Skeletal muscle satellite cell (primary cell): ENCODE data around the gene PLEKHA4. TPM values are rescaled to one million over a fixed set of nuclear protein-coding genes. Genes with fewer than 3 reads are reported as not detected.
"Not testable (repeated sequence)": the region's sequence is repeated elsewhere in the genome, so short reads cannot be mapped to it uniquely, and the experiment has no call there.

Experiments used
- H3K27me3 ChIP-seq: 2 replicates; pipeline ENCODE4 v1.7.0; 2013; ENCODE audit warnings: low read length; ENCODE audit not compliant: control insufficient read depth, insufficient read depth
- H3K36me3 ChIP-seq: 2 replicates; pipeline ENCODE4 v1.7.0; 2013; ENCODE audit warnings: mild to moderate bottlenecking, control low read depth, low read length; ENCODE audit not compliant: insufficient read depth
- H3K4me1 ChIP-seq: 2 replicates; pipeline ENCODE4 v1.7.0; 2013; ENCODE audit warnings: low read length; ENCODE audit not compliant: control insufficient read depth, insufficient read depth
- H3K4me2 ChIP-seq: 2 replicates; pipeline ENCODE4 v1.7.0; 2013; ENCODE audit warnings: mild to moderate bottlenecking, low read length
- H3K4me3 ChIP-seq: 2 replicates; pipeline ENCODE4 v1.7.0; 2013; ENCODE audit warnings: low read length
- H3K9ac ChIP-seq: 2 replicates; pipeline ENCODE4 v1.7.0; 2013; ENCODE audit warnings: mild to moderate bottlenecking, low read depth, low read length, moderate library complexity
- H3K9me3 ChIP-seq: replicated peaks from 2 replicates; pipeline ENCODE4 v1.7.0; 2013; ENCODE audit warnings: mild to moderate bottlenecking, control low read depth, low read length
- total RNA-seq: library from RNA; depleted of rRNA; stranded (reverse); fragments of >200 nt; gene quantifications from 2 replicates; pipeline ENCODE4 v1.2.3, GENCODE V29; 2012; rRNA removed

The PLEKHA4 gene, protein sequence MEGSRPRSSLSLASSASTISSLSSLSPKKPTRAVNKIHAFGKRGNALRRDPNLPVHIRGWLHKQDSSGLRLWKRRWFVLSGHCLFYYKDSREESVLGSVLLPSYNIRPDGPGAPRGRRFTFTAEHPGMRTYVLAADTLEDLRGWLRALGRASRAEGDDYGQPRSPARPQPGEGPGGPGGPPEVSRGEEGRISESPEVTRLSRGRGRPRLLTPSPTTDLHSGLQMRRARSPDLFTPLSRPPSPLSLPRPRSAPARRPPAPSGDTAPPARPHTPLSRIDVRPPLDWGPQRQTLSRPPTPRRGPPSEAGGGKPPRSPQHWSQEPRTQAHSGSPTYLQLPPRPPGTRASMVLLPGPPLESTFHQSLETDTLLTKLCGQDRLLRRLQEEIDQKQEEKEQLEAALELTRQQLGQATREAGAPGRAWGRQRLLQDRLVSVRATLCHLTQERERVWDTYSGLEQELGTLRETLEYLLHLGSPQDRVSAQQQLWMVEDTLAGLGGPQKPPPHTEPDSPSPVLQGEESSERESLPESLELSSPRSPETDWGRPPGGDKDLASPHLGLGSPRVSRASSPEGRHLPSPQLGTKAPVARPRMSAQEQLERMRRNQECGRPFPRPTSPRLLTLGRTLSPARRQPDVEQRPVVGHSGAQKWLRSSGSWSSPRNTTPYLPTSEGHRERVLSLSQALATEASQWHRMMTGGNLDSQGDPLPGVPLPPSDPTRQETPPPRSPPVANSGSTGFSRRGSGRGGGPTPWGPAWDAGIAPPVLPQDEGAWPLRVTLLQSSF
- 12.9 and 16.0 TPM in 2 replicates for total RNA-seq

- peak within 1 kb of the TSS; percentile 77 for H3K4me3 ChIP-seq
- peaks cover 26% of the 10 kb centered on the region for H3K4me1 ChIP-seq
- H3K9me3 ChIP-seq: no peaks in the 10 kb centered on the region
- no peaks in the 10 kb centered on the region for H3K27me3 ChIP-seq
- H3K9ac ChIP-seq: peak within 1 kb of the TSS; percentile 83
- peak within 1 kb of the TSS; percentile 97 for H3K4me2 ChIP-seq
- H3K36me3 ChIP-seq: peaks cover 18% of the 10 kb centered on the region
Measured at GRCh38 chr19:48868114-48868886, at the start of gene PLEKHA4. Gene PLEKHA4 (minus strand): TSS chr19:48868617. CDS start chr19:48867620, 997 bp downstream.

DNA sequence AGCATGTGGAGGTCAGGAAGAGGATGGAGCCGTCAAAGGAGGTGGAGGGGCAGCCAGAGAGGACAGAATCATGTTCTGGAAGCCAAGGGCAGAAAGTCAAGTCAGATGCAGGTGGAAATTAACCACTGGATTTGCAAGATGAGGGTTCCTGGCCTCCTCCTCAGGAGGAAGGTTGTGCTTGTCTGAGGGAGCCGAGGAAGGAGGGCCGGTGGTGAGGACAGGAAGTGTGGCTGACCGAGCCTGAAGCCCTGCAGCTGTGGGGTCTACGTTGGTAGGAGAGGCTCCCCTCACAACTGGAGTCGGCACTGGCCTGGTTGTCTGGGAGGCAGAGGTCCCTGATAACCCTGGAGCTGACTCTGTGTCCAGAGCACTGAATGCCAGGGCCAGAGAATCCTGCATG, 49.7 kb upstream of the PLEKHA4 start:
- H3K36me3 ChIP-seq: peaks cover 65% of the 10 kb centered on the region
- H3K9me3 ChIP-seq: no peaks in the 10 kb centered on the region
- no peak overlapping the region for H3K4me2 ChIP-seq
- no peak overlapping the region for H3K4me3 ChIP-seq
- H3K27me3 ChIP-seq: no peaks in the 10 kb centered on the region
- H3K4me1 ChIP-seq: no peaks in the 10 kb centered on the region
- H3K9ac ChIP-seq: no peak overlapping the region

DNA sequence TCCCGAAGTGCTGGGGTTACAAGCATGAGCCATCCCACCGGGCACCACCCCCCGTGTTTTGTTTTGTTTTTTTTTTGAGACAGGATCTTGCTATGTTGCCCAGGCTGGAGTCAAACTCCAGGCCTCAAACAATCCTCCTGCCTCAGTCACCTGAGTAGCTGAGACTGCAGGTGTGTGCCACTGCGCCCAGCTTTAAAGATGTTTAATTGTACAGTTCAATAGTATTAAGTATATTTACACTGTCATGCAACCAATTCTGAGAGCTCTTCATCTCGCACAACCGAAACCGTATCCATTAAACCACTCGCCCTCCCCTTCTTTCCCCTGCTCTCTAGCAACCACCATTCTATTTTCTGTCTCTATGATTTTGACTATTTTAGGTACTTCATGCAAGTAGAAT, 47.3 kb upstream of the PLEKHA4 start:
- no peak overlapping the region for H3K4me3 ChIP-seq
- H3K4me1 ChIP-seq: no peaks in the 10 kb centered on the region
- peaks cover 66% of the 10 kb centered on the region for H3K36me3 ChIP-seq
- H3K4me2 ChIP-seq: no peak overlapping the region
- H3K9ac ChIP-seq: no peak overlapping the region
- H3K27me3 ChIP-seq: no peaks in the 10 kb centered on the region
- no peaks in the 10 kb centered on the region for H3K9me3 ChIP-seq

- Histone ChIP-seq H3K36me3 (peaks cover 64% of the 10 kb centered on the region), H3K9me3 (no peaks in the 10 kb centered on the region)
Measured at GRCh38 chr19:48914181-48914580, 45.8 kb upstream of the PLEKHA4 start.

DNA sequence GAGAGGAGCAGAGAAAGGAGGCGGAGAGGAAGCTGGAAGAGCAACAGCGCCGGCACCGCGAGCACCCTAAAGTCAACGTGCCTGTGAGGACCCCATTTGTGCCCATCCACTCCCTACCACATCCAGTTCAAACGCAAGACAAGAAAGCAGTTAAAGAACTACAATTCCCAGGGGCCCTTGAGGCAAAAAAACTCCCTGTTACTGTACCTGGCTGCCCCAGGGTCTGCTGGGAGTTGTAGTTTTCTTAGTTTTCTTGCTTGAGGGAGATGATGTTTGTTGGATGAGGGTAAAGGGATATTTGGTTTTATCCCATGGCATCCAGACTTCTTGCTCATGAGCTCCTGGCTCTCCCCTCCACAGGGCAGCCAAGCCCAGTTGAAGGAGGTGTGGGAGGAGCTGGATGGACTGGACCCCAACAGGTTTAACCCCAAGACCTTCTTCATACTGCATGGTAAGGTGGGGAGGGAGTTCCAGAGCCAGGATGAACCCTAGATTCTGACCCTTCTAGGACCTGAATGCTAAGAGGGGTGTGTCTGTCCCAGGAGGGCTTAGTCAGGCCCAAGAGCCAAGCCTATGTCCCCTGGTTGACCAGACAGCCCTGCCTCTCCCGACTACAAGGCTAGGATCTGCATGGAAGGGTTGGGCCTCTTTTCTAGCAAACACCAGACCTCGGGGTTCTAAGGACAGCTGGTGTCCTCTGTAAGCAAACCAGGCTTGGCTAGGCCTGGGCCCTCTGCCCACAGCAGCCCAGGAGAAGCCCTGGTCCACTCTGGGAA, 44.9 kb upstream of the PLEKHA4 start:
- no peaks in the 10 kb centered on the region for H3K9me3 ChIP-seq
- no peak overlapping the region for H3K4me2 ChIP-seq
- H3K4me1 ChIP-seq: no peaks in the 10 kb centered on the region
- H3K27me3 ChIP-seq: no peaks in the 10 kb centered on the region
- H3K4me3 ChIP-seq: no peak overlapping the region
- H3K36me3 ChIP-seq: peaks cover 59% of the 10 kb centered on the region
- H3K9ac ChIP-seq: no peak overlapping the region

More at GRCh38 chr19:48914181-48914580, 45.8 kb upstream of the PLEKHA4 start:
- Histone ChIP-seq H3K4me2 (no peak overlapping the region), H3K4me1 (no peaks in the 10 kb centered on the region), H3K4me3 (no peak overlapping the region), H3K9ac (no peak overlapping the region), H3K27me3 (no peaks in the 10 kb centered on the region)

DNA sequence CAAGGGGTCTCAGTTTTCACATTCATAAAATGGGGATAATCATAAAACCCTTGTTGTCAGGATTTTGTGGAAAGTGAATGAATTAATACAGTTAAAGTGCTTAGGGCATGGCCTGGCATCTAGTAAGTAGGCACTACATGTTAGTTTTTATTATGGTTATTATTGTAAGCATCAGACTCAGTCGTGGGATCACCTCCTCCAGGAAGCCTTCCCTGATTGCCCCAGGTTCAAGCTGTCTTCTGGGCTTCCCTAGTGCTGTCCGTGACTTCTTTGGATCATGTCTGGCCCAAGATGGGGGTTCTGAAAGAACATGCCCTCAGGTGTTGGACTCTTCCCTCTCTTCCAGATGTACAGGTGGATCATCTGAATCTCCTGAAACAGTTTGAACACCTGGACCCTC, 42.4 kb upstream of the PLEKHA4 start:
- Histone ChIP-seq H3K9me3 (no peaks in the 10 kb centered on the region), H3K27me3 (no peaks in the 10 kb centered on the region), H3K4me1 (no peaks in the 10 kb centered on the region), H3K4me2 (no peak overlapping the region), H3K36me3 (peaks cover 62% of the 10 kb centered on the region), H3K4me3 (no peak overlapping the region), H3K9ac (no peak overlapping the region)

GRCh38 chr19:48909424-48910077, 41.1 kb upstream of the PLEKHA4 start:
- H3K9me3 ChIP-seq, H3K27me3 ChIP-seq, H3K4me3 ChIP-seq, H3K9ac ChIP-seq, H3K4me1 ChIP-seq, H3K4me2 ChIP-seq: not testable (repeated sequence)
- H3K36me3 ChIP-seq: peaks cover 65% of the 10 kb centered on the region

- Histone ChIP-seq H3K4me3 (no peak overlapping the region), H3K4me2 (no peak overlapping the region), H3K9me3 (no peaks in the 10 kb centered on the region), H3K4me1 (no peaks in the 10 kb centered on the region), H3K9ac (no peak overlapping the region), H3K27me3 (no peaks in the 10 kb centered on the region), H3K36me3 (peaks cover 49% of the 10 kb centered on the region)
Measured at GRCh38 chr19:48907671-48908070, 39.3 kb upstream of the PLEKHA4 start.

DNA sequence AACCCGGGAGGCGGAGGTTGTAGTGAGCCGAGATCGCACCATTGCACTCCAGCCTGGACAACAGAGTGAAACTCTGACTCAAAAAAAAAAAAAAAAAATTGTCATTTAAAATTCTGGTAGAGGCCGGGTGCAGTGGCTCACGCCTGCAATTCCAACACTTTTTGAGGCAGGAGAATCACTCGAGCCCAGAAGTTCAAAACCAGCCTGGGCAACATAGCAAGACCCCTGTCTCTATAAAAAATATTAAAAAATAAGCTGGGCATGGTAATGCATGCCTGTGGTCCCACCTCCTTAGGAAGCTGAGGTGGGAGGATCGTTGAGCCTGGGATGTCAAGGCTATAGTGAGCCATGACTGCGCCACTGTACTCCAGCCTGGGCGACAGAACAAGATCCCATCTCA, 37.9 kb upstream of the PLEKHA4 start:
- Histone ChIP-seq H3K9ac (no peak overlapping the region), H3K4me3 (no peak overlapping the region), H3K4me1 (peaks cover 1% of the 10 kb centered on the region), H3K4me2 (no peak overlapping the region), H3K9me3 (no peaks in the 10 kb centered on the region), H3K27me3 (no peaks in the 10 kb centered on the region), H3K36me3 (peaks cover 44% of the 10 kb centered on the region)

GRCh38 chr19:48905664-48906063, 37.2 kb upstream of the PLEKHA4 start:
- Histone ChIP-seq H3K9ac (no peak overlapping the region), H3K4me1 (peaks cover 8% of the 10 kb centered on the region), H3K4me3 (no peak overlapping the region), H3K27me3 (no peaks in the 10 kb centered on the region), H3K4me2 (no peak overlapping the region), H3K36me3 (peaks cover 38% of the 10 kb centered on the region), H3K9me3 (no peaks in the 10 kb centered on the region)
